H1 (cell line): Measurements from ENCODE around the gene MORN5. TPM values are rescaled to one million over a fixed set of nuclear protein-coding genes. Genes with fewer than 3 reads are reported as not detected.

Experiments used
- CTCF ChIA-PET: fragments of 300-600 bp; sonication (Branson Sonifier 250); formaldehyde crosslinking; loops from one replicate; lab custom pipeline; 2021; ENCODE audit not compliant: partially characterized antibody; lab: Charles Lee
- POLR2A ChIA-PET: fragments of 300-600 bp; sonication (Branson Sonifier 250); formaldehyde crosslinking; loops from one replicate; lab custom pipeline; 2021; ENCODE audit warnings: inconsistent platforms; ENCODE audit not compliant: partially characterized antibody; lab: Charles Lee
- DNase-seq, 2 experiments: peaks; one replicate each; pipeline versions ENCODE4 v3.0.0 to v3.0.0-alpha.2; 2010 to 2022; ENCODE audit warnings: low spot score in 2 of 2, low read depth in 1 of 2, mixed read lengths in 1 of 2
- FAIRE-seq: peaks from 2 replicates; lab custom pipeline; 2011; peaks lifted over from hg19 to GRCh38; lab: Jason Lieb, UNC
- H2AFZ ChIP-seq: 2 replicates; pipeline ENCODE4 v1.8.1; 2012; ENCODE audit warnings: low read length, inconsistent platforms
- H2AK5ac ChIP-seq: 2 replicates; pipeline ENCODE4 v1.6.1; 2013; ENCODE audit warnings: low read depth, low read length
- H2BK120ac ChIP-seq: replicated peaks from 2 replicates; pipeline ENCODE3; 2013; ENCODE audit warnings: low read depth, low read length, inconsistent platforms
- H2BK12ac ChIP-seq: 2 replicates; pipeline ENCODE4 v1.6.1; 2013; ENCODE audit warnings: low read depth, low read length
- H2BK15ac ChIP-seq: 2 replicates; pipeline ENCODE4 v1.6.1; 2013; ENCODE audit warnings: low read length
- H2BK20ac ChIP-seq: 2 replicates; pipeline ENCODE4 v1.6.1; 2013; ENCODE audit warnings: low read length
- H2BK5ac ChIP-seq: 2 replicates; pipeline ENCODE4 v1.6.1; 2013; ENCODE audit warnings: low read depth, low read length
- H3K14ac ChIP-seq: 2 replicates; pipeline ENCODE4 v1.6.1; 2013; ENCODE audit warnings: inconsistent platforms; ENCODE audit not compliant: insufficient read length
- H3K18ac ChIP-seq: 2 replicates; pipeline ENCODE4 v1.6.1; 2013; ENCODE audit warnings: low read length; ENCODE audit errors: extremely low read depth
- H3K23ac ChIP-seq: 2 replicates; pipeline ENCODE4 v1.6.1; 2013; ENCODE audit warnings: inconsistent platforms; ENCODE audit not compliant: insufficient read length
- H3K23me2 ChIP-seq: 2 replicates; pipeline ENCODE4 v1.6.1; 2013; ENCODE audit warnings: low read depth, low read length
- H3K27ac ChIP-seq: 2 replicates; pipeline ENCODE4 v1.6.1; 2011; ENCODE audit warnings: low read depth, low read length, inconsistent platforms
- H3K27me3 ChIP-seq, 4 experiments: replicated peaks in 1 of 4; 1 replicate in 1 of 4; 2 replicates in 3 of 4; pipeline versions ENCODE4 v1.6.1 to v1.8.1; 2011 to 2013; ENCODE audit warnings: low read length in 3 of 4, mild to moderate bottlenecking in 3 of 4, inconsistent platforms in 2 of 4, mixed read lengths in 2 of 4, moderate library complexity in 1 of 4; ENCODE audit not compliant: control insufficient read depth in 3 of 4, insufficient read depth in 3 of 4; ENCODE audit errors: extremely low read depth in 1 of 4
- H3K36me3 ChIP-seq, 4 experiments: 2 replicates each; pipeline versions ENCODE4 v1.6.1 to v1.8.1; 2011 to 2013; ENCODE audit warnings: mild to moderate bottlenecking in 4 of 4, low read length in 3 of 4, moderate library complexity in 2 of 4, control low read depth in 1 of 4, inconsistent platforms in 1 of 4; ENCODE audit not compliant: insufficient read depth in 4 of 4, control insufficient read depth in 2 of 4
- H3K4ac ChIP-seq: replicated peaks from 2 replicates; pipeline ENCODE3; 2013; ENCODE audit warnings: low read length, low read depth, mixed read lengths, inconsistent platforms; ENCODE audit not compliant: insufficient read length
- H3K4me1 ChIP-seq, 4 experiments: replicated peaks in 1 of 4; 1 replicate in 1 of 4; 2 replicates in 3 of 4; pipeline versions ENCODE4 v1.6.1 to v1.8.1; 2011 to 2013; ENCODE audit warnings: low read length in 3 of 4, inconsistent platforms in 2 of 4, mixed read lengths in 1 of 4; ENCODE audit not compliant: insufficient read depth in 4 of 4, control insufficient read depth in 3 of 4
- H3K4me2 ChIP-seq, 2 experiments: 2 replicates each; pipeline versions ENCODE4 v1.6.1 to v1.8.1; 2011 to 2013; ENCODE audit warnings: low read depth in 2 of 2, low read length in 2 of 2, control low read depth in 1 of 2, inconsistent platforms in 1 of 2, mild to moderate bottlenecking in 1 of 2; ENCODE audit not compliant: insufficient read depth in 1 of 2
- H3K4me3 ChIP-seq, 4 experiments: fragments of 200-600, 300-600 bp in 1 of 4; sonication (generic), shearing (Covaris generic), sonication (Bioruptor Twin) in 1 of 4; 2 replicates each; pipeline versions ENCODE4 v1.5.1 to v1.8.1; 2011 to 2016; ENCODE audit warnings: low read length in 4 of 4, low read depth in 3 of 4, control low read depth in 2 of 4, inconsistent platforms in 2 of 4, mild to moderate bottlenecking in 2 of 4, mixed read lengths in 1 of 4, moderate library complexity in 1 of 4; ENCODE audit not compliant: insufficient read depth in 2 of 4; ENCODE audit errors: extremely low read depth in 1 of 4
- H3K56ac ChIP-seq: replicated peaks from 2 replicates; pipeline ENCODE3; 2013; ENCODE audit warnings: low read depth, mild to moderate bottlenecking, mixed read lengths, low read length, inconsistent platforms; ENCODE audit not compliant: insufficient read length
- H3K79me1 ChIP-seq: 2 replicates; pipeline ENCODE4 v1.6.1; 2013; ENCODE audit warnings: low read depth, low read length, control low read depth
- H3K79me2 ChIP-seq, 2 experiments: 2 replicates each; pipeline versions ENCODE4 v1.6.1 to v1.8.1; 2012 to 2013; ENCODE audit warnings: low read length in 2 of 2, mild to moderate bottlenecking in 2 of 2, inconsistent platforms in 1 of 2; ENCODE audit not compliant: insufficient read depth in 2 of 2, control insufficient read depth in 1 of 2
- H3K9ac ChIP-seq, 4 experiments: replicated peaks in 1 of 4; 1 replicate in 1 of 4; 2 replicates in 3 of 4; pipeline versions ENCODE4 v1.6.1 to v1.8.1; 2011 to 2013; ENCODE audit warnings: low read depth in 3 of 4, low read length in 3 of 4, control low read depth in 2 of 4, mild to moderate bottlenecking in 2 of 4, moderate library complexity in 2 of 4, inconsistent platforms in 1 of 4; ENCODE audit errors: extremely low read depth in 1 of 4
- H3K9me3 ChIP-seq, 2 experiments: 2 replicates each; pipeline versions ENCODE4 v1.6.1 to v1.8.1; 2012 to 2013; ENCODE audit warnings: mild to moderate bottlenecking in 2 of 2, moderate library complexity in 2 of 2, control low read depth in 1 of 2, inconsistent platforms in 1 of 2, low read depth in 1 of 2, low read length in 1 of 2, mixed read lengths in 1 of 2; ENCODE audit not compliant: insufficient read depth in 2 of 2
- H4K20me1 ChIP-seq, 2 experiments: replicated peaks in 1 of 2; 2 replicates each; pipeline versions ENCODE3 to v1.8.1; 2011 to 2013; ENCODE audit warnings: inconsistent platforms in 2 of 2, low read length in 2 of 2, mild to moderate bottlenecking in 1 of 2; ENCODE audit not compliant: insufficient read depth in 2 of 2, control insufficient read depth in 1 of 2
- H4K5ac ChIP-seq: 2 replicates; pipeline ENCODE4 v1.6.1; 2013; ENCODE audit warnings: low read length, low read depth, mixed read lengths, inconsistent platforms; ENCODE audit not compliant: insufficient read length
- H4K8ac ChIP-seq: 2 replicates; pipeline ENCODE4 v1.8.0; 2013; ENCODE audit warnings: mild to moderate bottlenecking, moderate library complexity, low read length, inconsistent platforms; ENCODE audit not compliant: insufficient read depth; ENCODE audit errors: extremely low read depth
- H4K91ac ChIP-seq: replicated peaks from 2 replicates; pipeline ENCODE3; 2013; ENCODE audit warnings: low read length, mixed read lengths, inconsistent platforms; ENCODE audit not compliant: insufficient read length
- ASH2L ChIP-seq: fragments of 200-600, 300-600 bp; sonication (generic); IDR thresholded peaks from one replicate; pipeline ENCODE4 v1.7.1; 2017; ENCODE audit warnings: low read length
- JUN ChIP-seq: IDR thresholded peaks from 2 replicates; pipeline ENCODE4 v1.6.1; 2011; ENCODE audit warnings: low read depth, mild to moderate bottlenecking, improper control_type of control experiment, low read length
- SUZ12 ChIP-seq: fragments of 200-600 bp; sonication (generic); IDR thresholded peaks from 2 replicates; pipeline ENCODE4 v1.6.1; 2012; ENCODE audit warnings: mild to moderate bottlenecking, inconsistent platforms, low read length, moderate library complexity, mixed read lengths
- WGBS, 2 experiments: shearing (Covaris generic) in 1 of 2; methylation state at CpG; one replicate each; pipeline versions ENCODE4 v1.1.6 to v1.1.7; 2013 to 2015; ENCODE audit warnings: low lambda C conversion rate in 2 of 2, mixed read lengths in 2 of 2, inconsistent platforms in 1 of 2, low coverage in 1 of 2, missing lambda C conversion rate in 1 of 2; ENCODE audit not compliant: insufficient replicate concordance in 2 of 2, insufficient coverage in 1 of 2, insufficient read length in 1 of 2; ENCODE audit errors: extremely low coverage in 1 of 2, missing lambda C conversion rate in 1 of 2; 5-methylcytosine and 5-hydroxymethylcytosine counted together
- polyA plus RNA-seq, 7 experiments: library from polyadenylated mRNA; depleted of rRNA in 3 of 7; stranded (reverse) in 5 of 7; unstranded in 2 of 7; fragments of >200 nt in 5 of 7; fragments of 200-250 nt in 2 of 7; gene quantifications; 1 replicate in 5 of 7; 2 replicates in 1 of 7; 4 replicates in 1 of 7; pipeline versions ENCODE4 v1.2.1 to v1.2.3, GENCODE V29; 2011 to 2013; ENCODE audit warnings: missing spikeins in 2 of 7, mixed read lengths in 2 of 7
- total RNA-seq: library from RNA; stranded (reverse); fragmentation: NEBNext Ultra II Directional; extraction: Animal tissue kit (Norgen Biotek cat#: 25700); gene quantifications from 2 replicates; pipeline ENCODE4 v1.2.1, GENCODE V29; 2021

The MORN5 gene
- total and polyA plus RNA-seq, 2 of the 8 experiments (the other 6 are each of a cell fraction or from before 2014, with no cell fraction given), result not detected

GRCh38 chr9:122206118-122207046 lies 46.7 kb downstream of the MORN5 start:
- H3K9me3 ChIP-seq, result no peaks in the 10 kb centered on the region
- no peak overlapping the region for H4K8ac ChIP-seq
- H2BK5ac ChIP-seq, result no peak overlapping the region
- no peak overlapping the region for H3K4me2 ChIP-seq
- peaks cover 0 to 2% (median 2%) of the 10 kb centered on the region in 4 experiments; a peak in 3 of 7 replicates for H3K27me3 ChIP-seq
- H3K79me1 ChIP-seq, result no peaks in the 10 kb centered on the region
- no peak overlapping the region for H2BK120ac ChIP-seq
- peak overlapping the region; percentile 88; the same call in 1 of the 2 replicates for H2BK15ac ChIP-seq
- no peaks in the 10 kb centered on the region for H3K79me2 ChIP-seq
- no peak overlapping the region for H3K9ac ChIP-seq
- H2BK20ac ChIP-seq, result no peak overlapping the region
- H4K20me1 ChIP-seq, result no peaks in the 10 kb centered on the region
- no peaks in the 10 kb centered on the region for H3K23me2 ChIP-seq
- no peak overlapping the region for H3K14ac ChIP-seq
- H3K18ac ChIP-seq, result no peak overlapping the region
- no peak overlapping the region for H3K4me3 ChIP-seq
- peaks cover 0 to 11% (median 6%) of the 10 kb centered on the region in 4 experiments; a peak in 6 of 7 replicates for H3K4me1 ChIP-seq
- no peak overlapping the region for H3K23ac ChIP-seq
- H2BK12ac ChIP-seq, result peak overlapping the region; percentile 20; the same call in 1 of the 2 replicates
- CTCF ChIA-PET, result interaction anchor here (0.8 to 8.0 kb wide), 7 partner anchors 8 to 144 kb away, joined by 3 to 43 read pairs (median 4); no protein-coding TSS in a partner anchor
- 81% methylated on average over 9 of the region's 9 CpGs; no CpG with 5 or more reads in 1 of the 2 experiments for WGBS, 2 experiments
- no peak overlapping the region for H4K5ac ChIP-seq
- no peak for FAIRE-seq
- POLR2A ChIA-PET, result interaction anchor here (2.5 kb wide), 1 partner anchor 9 kb away, joined by 7 read pairs; no protein-coding TSS in a partner anchor
- H2AFZ ChIP-seq, result no peak overlapping the region
- TF ChIP-seq ASH2L (no peak), SUZ12 (no peak), JUN (no peak)
- no peak overlapping the region for H3K4ac ChIP-seq
- no peak overlapping the region for H3K56ac ChIP-seq
- H4K91ac ChIP-seq, result no peak overlapping the region
- H3K36me3 ChIP-seq, result no peaks in the 10 kb centered on the region
- no peak overlapping the region for H3K27ac ChIP-seq
- no peak overlapping the region for H2AK5ac ChIP-seq
- DNase-seq, result no peak
